Upper lobe of left lung (tissue), 6 donors: ENCODE results near the gene LRRC74A. TPM values are rescaled to one million over a fixed set of nuclear protein-coding genes. Genes with fewer than 3 reads are reported as not detected.

Experiments used
- ATAC-seq, 2 donors: fragments of 200-7000 bp; cut with Tn5 transposase; one replicate each; pipeline ENCODE4 v1.9.1; 2022; ENCODE audit warnings: mild to moderate bottlenecking in 2 of 2, moderate library complexity in 2 of 2; ENCODE audit not compliant: low FRiP score in 2 of 2
- DNase-seq, 2 donors: peaks; one replicate each; pipeline ENCODE4 v3.0.0-alpha.2; 2019 to 2020
- H3K27ac ChIP-seq, 4 donors: fragments of 200-600 bp; sonication (generic); one replicate each; pipeline ENCODE4 v1.5.1; 2016 to 2019
- H3K27me3 ChIP-seq, 4 donors: fragments of 200-600 bp; sonication (generic); one replicate each; pipeline ENCODE4 v1.5.1; 2017 to 2019
- H3K36me3 ChIP-seq, 4 donors: fragments of 200-600 bp; sonication (generic); one replicate each; pipeline ENCODE4 v1.5.1; 2016 to 2019
- H3K4me1 ChIP-seq, 4 donors: fragments of 200-600 bp; sonication (generic); one replicate each; pipeline ENCODE4 v1.5.1; 2018 to 2019
- H3K4me3 ChIP-seq, 4 donors: fragments of 200-600 bp; sonication (generic); one replicate each; pipeline ENCODE4 v1.5.1; 2017 to 2019; ENCODE audit warnings: mild to moderate bottlenecking in 2 of 4, moderate library complexity in 1 of 4
- H3K9me3 ChIP-seq, 4 donors: fragments of 200-600 bp; sonication (generic); one replicate each; pipeline ENCODE4 v1.5.1; 2018 to 2019
- CTCF ChIP-seq, 6 experiments: fragments of 450-650 bp in 4 of 6; fragments of 200-600 bp in 2 of 6; sonication (generic) in 2 of 6; IDR thresholded peaks; one replicate each; pipeline ENCODE4 v1.5.1; 2016 to 2019; ENCODE audit warnings: antibody characterized with exemption in 6 of 6
- EP300 ChIP-seq, 4 donors: sonication (generic); formaldehyde crosslinking; IDR thresholded peaks; one replicate each; pipeline ENCODE4 v1.5.1; 2017; ENCODE audit warnings: antibody characterized with exemption in 4 of 4, control low read depth in 2 of 4
- POLR2A ChIP-seq, 4 donors: fragments of 450-650 bp; IDR thresholded peaks; one replicate each; pipeline ENCODE4 v1.5.1; 2016 to 2017; ENCODE audit warnings: antibody characterized with exemption in 4 of 4, mild to moderate bottlenecking in 2 of 4
- POLR2AphosphoS5 ChIP-seq, 2 donors: sonication (generic); formaldehyde crosslinking; IDR thresholded peaks; one replicate each; pipeline ENCODE4 v1.5.1; 2017; ENCODE audit warnings: antibody characterized with exemption in 2 of 2
- WGBS, 2 donors: methylation state at CpG; one replicate each; pipeline ENCODE4 v1.1.5; 2017 to 2018; 5-methylcytosine and 5-hydroxymethylcytosine counted together
- total RNA-seq, 6 donors: library from RNA; depleted of rRNA in 4 of 6; stranded (reverse); fragments of >200 nt in 4 of 6; gene quantifications; one replicate each; pipeline versions ENCODE4 v1.1.0 to v1.2.1, GENCODE V29; 2016 to 2021
- donor health status: DM: no; HTN: no; CAD: no; lungs with moderate emphysema.
- donor health status: DM: no; HTN: yes; CAD: no; lungs with severe emphysema.

LRRC74A gene
- total RNA-seq, 6 donors from 2014 or later: not detected

DNA sequence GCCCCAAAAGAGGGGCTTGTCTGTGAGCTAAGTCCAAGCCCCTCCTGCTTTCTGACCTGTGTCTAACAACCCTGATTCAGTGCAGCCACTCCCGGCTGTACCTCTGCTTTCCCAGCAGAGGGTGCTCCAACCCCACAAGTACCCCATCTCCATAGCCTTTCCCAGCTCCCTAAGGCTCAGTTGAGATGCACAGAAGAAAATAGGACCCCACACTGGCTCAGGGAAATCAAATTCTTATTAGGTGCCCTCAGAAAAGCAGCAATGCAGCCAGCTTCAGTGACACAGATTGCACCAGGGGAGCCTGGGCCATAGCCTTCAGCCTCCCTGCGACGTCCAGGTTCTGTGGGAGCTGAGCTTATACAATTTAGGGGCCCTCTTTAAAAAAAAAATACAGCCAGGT lies 49.9 kb downstream of the LRRC74A start:
- TF ChIP-seq CTCF (IDR thresholded peaks at IDR 0.05) (peak; percentile 88 to 94 (median 91)), POLR2A (IDR thresholded peaks at IDR 0.05) (no peak)
- Histone ChIP-seq H3K4me3 (no peak overlapping the region), H3K36me3 (no peaks in the 10 kb centered on the region), H3K27me3 (no peaks in the 10 kb centered on the region), H3K4me1 (peaks cover 0 to 10% (median 3%) of the 10 kb centered on the region in 4 donors), H3K27ac (no peak overlapping the region), H3K9me3 (no peaks in the 10 kb centered on the region)
- DNase-seq: peak in 1 of 2 donors; percentile 72
- ATAC-seq: peak; percentile 82 to 90
- 60 to 67% methylated on average over 3 of the region's 3 CpGs for WGBS, 2 donors

GRCh38 chr14:76877871-76878270 lies 51.7 kb downstream of the LRRC74A start:
- ATAC-seq (no peak), DNase-seq (no peak)
- H3K27ac ChIP-seq: no peak overlapping the region
- H3K36me3 ChIP-seq: no peaks in the 10 kb centered on the region
- TF ChIP-seq CTCF (IDR thresholded peaks at IDR 0.05) (no peak), POLR2AphosphoS5 (IDR thresholded peaks at IDR 0.05) (no peak), POLR2A (IDR thresholded peaks at IDR 0.05) (no peak), EP300 (IDR thresholded peaks at IDR 0.05) (no peak)
- no peak overlapping the region for H3K4me3 ChIP-seq
- no peaks in the 10 kb centered on the region for H3K27me3 ChIP-seq
- H3K4me1 ChIP-seq: peaks cover 0 to 13% (median 3%) of the 10 kb centered on the region in 4 donors
- 79 to 83% methylated on average over 5 of the region's 5 CpGs for WGBS, 2 donors
- no peaks in the 10 kb centered on the region for H3K9me3 ChIP-seq

DNA sequence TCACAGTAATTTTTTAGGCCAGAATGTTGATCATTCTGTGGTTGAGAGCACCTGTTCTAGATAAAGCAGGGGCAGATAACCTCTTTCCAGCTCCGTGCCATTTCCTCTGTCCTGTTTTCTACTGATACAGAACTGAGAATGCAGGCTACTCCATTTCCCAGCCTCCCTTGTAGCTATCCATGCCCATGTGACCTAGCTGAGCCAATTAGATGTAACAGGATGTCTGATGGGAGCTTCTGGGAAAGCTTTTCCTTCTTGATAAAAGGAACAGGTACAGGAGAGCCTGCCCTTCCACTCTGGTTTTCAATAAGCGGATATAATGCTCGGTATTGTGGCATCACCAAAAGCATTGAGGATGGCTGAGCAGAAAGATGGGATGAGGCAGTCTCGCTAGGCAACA lies 54.2 kb downstream of the LRRC74A start:
- Histone ChIP-seq H3K36me3 (no peaks in the 10 kb centered on the region), H3K27ac (no peak overlapping the region), H3K4me3 (no peak overlapping the region), H3K27me3 (no peaks in the 10 kb centered on the region), H3K4me1 (peaks cover 5 to 22% (median 11%) of the 10 kb centered on the region in 4 donors), H3K9me3 (no peaks in the 10 kb centered on the region)
- WGBS, 2 donors: 80 to 84% methylated on average over 4 of the region's 4 CpGs
- no peak for TF ChIP-seq POLR2A (IDR thresholded peaks at IDR 0.05)
- TF ChIP-seq EP300 (IDR thresholded peaks at IDR 0.05): no peak
- TF ChIP-seq CTCF (IDR thresholded peaks at IDR 0.05): no peak
- TF ChIP-seq POLR2AphosphoS5 (IDR thresholded peaks at IDR 0.05): no peak
- DNase-seq: no peak
- no peak for ATAC-seq

GRCh38 chr14:76881348-76881747 lies 55.1 kb downstream of the LRRC74A start:
- ATAC-seq (no peak), DNase-seq (no peak)
- H3K36me3 ChIP-seq: no peaks in the 10 kb centered on the region
- H3K4me1 ChIP-seq: peaks cover 6 to 22% (median 13%) of the 10 kb centered on the region in 4 donors
- H3K9me3 ChIP-seq: no peaks in the 10 kb centered on the region
- H3K27me3 ChIP-seq: no peaks in the 10 kb centered on the region
- H3K4me3 ChIP-seq: no peak overlapping the region
- no peak for TF ChIP-seq CTCF (IDR thresholded peaks at IDR 0.05)
- no peak for TF ChIP-seq POLR2A (IDR thresholded peaks at IDR 0.05)
- TF ChIP-seq POLR2AphosphoS5 (IDR thresholded peaks at IDR 0.05): no peak
- TF ChIP-seq EP300 (IDR thresholded peaks at IDR 0.05): no peak
- 81 to 94% methylated on average over 6 of the region's 6 CpGs for WGBS, 2 donors
- H3K27ac ChIP-seq: peak overlapping the region in 2 of 4 donors; percentile 42 to 86

- ATAC-seq: no peak
Observed at GRCh38 chr14:76882651-76883050, 56.4 kb downstream of the LRRC74A start.

More at GRCh38 chr14:76882651-76883050, 56.4 kb downstream of the LRRC74A start:
- WGBS, 2 donors: 86 to 87% methylated on average over 5 of the region's 5 CpGs
- TF ChIP-seq POLR2AphosphoS5 (IDR thresholded peaks at IDR 0.05) (no peak), CTCF (IDR thresholded peaks at IDR 0.05) (no peak), EP300 (IDR thresholded peaks at IDR 0.05) (no peak), POLR2A (IDR thresholded peaks at IDR 0.05) (no peak)
- peak in 1 of 2 donors; percentile 64 for DNase-seq
- Histone ChIP-seq H3K4me1 (peaks cover 6 to 22% (median 13%) of the 10 kb centered on the region in 4 donors), H3K36me3 (no peaks in the 10 kb centered on the region), H3K27ac (peak overlapping the region; percentile 21 to 87 (median 64)), H3K27me3 (no peaks in the 10 kb centered on the region), H3K4me3 (no peak overlapping the region), H3K9me3 (no peaks in the 10 kb centered on the region)
